ENCODE results near the gene MYBL2. TPM values are rescaled to one million over a fixed set of nuclear protein-coding genes. Genes with fewer than 3 reads are reported as not detected.

MYBL2 gene
- total RNA-seq, 1 experiment from 2014 or later: 159 TPM

GRCh38 chr20:43723735-43724134 lies 56.8 kb downstream of the MYBL2 start:
- H3K4me1 ChIP-seq (ENCODE audit: insufficient read depth, low read length): no peaks in the 10 kb centered on the region
- no peak overlapping the region for H2BK120ac ChIP-seq (ENCODE audit: low read depth, low read length, poor library complexity, severe bottlenecking)
- no peak overlapping the region for H3K27ac ChIP-seq (ENCODE audit: insufficient read length, low read depth, low read length)
- DNase-seq: no peak
- Mint-ChIP-seq H3K4me1 (peaks cover 8 to 14% of the 10 kb centered on the region in 2 experiments), H3K36me3 (ENCODE audit: insufficient read depth in 1 of 3, low read depth in 3 of 3) (peaks cover 5 to 7% (median 6%) of the 10 kb centered on the region in 3 experiments; a peak in 5 of 7 replicates), H3K9me3 (no peaks in the 10 kb centered on the region), H3K27ac (no peak overlapping the region), H3K27me3 (ENCODE audit: low read depth) (peaks cover 3% of the 10 kb centered on the region), H3K4me3 (no peak overlapping the region)
- H3K9ac ChIP-seq (ENCODE audit: extremely low read depth, insufficient read length, low read length): no peak overlapping the region
- no peaks in the 10 kb centered on the region for H3K23me2 ChIP-seq (ENCODE audit: insufficient read length, low read depth, low read length, poor library complexity, severe bottlenecking)
- H3K4me2 ChIP-seq (ENCODE audit: insufficient read depth, insufficient read length, low read length): no peak overlapping the region
- WGBS (ENCODE audit: extremely low coverage, insufficient read length, low lambda C conversion rate): no CpG with 5 or more reads among the region's 3 CpGs
- H3K79me2 ChIP-seq (ENCODE audit: insufficient read depth, low read length): no peaks in the 10 kb centered on the region
- no peaks in the 10 kb centered on the region for H4K20me1 ChIP-seq (ENCODE audit: control insufficient read depth, insufficient read depth, insufficient read length)
- no peak overlapping the region for H4K8ac ChIP-seq (replicated peaks; ENCODE audit: insufficient read length, low read depth, low read length)
- no peak overlapping the region for H4K5ac ChIP-seq (ENCODE audit: insufficient read length, low read depth, low read length)
- H4K91ac ChIP-seq (ENCODE audit: insufficient read length, low read depth, low read length): no peak overlapping the region
- H3K23ac ChIP-seq (ENCODE audit: insufficient read length, low read depth, low read length): no peak overlapping the region
- TF ChIP-seq, protein P1, sequence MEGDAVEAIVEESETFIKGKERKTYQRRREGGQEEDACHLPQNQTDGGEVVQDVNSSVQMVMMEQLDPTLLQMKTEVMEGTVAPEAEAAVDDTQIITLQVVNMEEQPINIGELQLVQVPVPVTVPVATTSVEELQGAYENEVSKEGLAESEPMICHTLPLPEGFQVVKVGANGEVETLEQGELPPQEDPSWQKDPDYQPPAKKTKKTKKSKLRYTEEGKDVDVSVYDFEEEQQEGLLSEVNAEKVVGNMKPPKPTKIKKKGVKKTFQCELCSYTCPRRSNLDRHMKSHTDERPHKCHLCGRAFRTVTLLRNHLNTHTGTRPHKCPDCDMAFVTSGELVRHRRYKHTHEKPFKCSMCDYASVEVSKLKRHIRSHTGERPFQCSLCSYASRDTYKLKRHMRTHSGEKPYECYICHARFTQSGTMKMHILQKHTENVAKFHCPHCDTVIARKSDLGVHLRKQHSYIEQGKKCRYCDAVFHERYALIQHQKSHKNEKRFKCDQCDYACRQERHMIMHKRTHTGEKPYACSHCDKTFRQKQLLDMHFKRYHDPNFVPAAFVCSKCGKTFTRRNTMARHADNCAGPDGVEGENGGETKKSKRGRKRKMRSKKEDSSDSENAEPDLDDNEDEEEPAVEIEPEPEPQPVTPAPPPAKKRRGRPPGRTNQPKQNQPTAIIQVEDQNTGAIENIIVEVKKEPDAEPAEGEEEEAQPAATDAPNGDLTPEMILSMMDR (conservative IDR thresholded peaks at IDR 0.05): no peak
- H3T11ph ChIP-seq (ENCODE audit: low read length): no peak overlapping the region
- no peak overlapping the region for H3K18ac ChIP-seq (ENCODE audit: insufficient read length, low read depth, low read length)
- H2BK12ac ChIP-seq (ENCODE audit: insufficient read length, low read depth, low read length): no peak overlapping the region
- H2BK20ac ChIP-seq (ENCODE audit: low read depth, low read length, poor library complexity, severe bottlenecking): no peak overlapping the region
- no peak overlapping the region for H2AK5ac ChIP-seq (ENCODE audit: insufficient read length, low read length)
- H3K56ac ChIP-seq (ENCODE audit: insufficient read length, low read depth, low read length): no peak overlapping the region
- no peaks in the 10 kb centered on the region for H3K79me1 ChIP-seq (ENCODE audit: insufficient read depth, low read depth, low read length, poor library complexity, severe bottlenecking)
- H2BK15ac ChIP-seq (ENCODE audit: low read depth, low read length): no peak overlapping the region
- no peak overlapping the region for H2AFZ ChIP-seq (ENCODE audit: low read length)
- no peak overlapping the region for H2BK5ac ChIP-seq (ENCODE audit: insufficient read length, low read length)
- no peak overlapping the region for H3K14ac ChIP-seq (ENCODE audit: insufficient read depth, low read length)
- H3K9me3 ChIP-seq (ENCODE audit: control insufficient read depth, low read depth, low read length): no peaks in the 10 kb centered on the region
- no peaks in the 10 kb centered on the region for H3K27me3 ChIP-seq (ENCODE audit: insufficient read depth, low read length)
- H3K4ac ChIP-seq (ENCODE audit: low read depth, low read length): no peak overlapping the region

Data from H9 (cell line).